Dedifferentiated amniotic fluid mesenchymal stem cell (primary cell): ENCODE results near the gene CDON.
A peak's percentile ranks its signal among the peaks of the same experiment; 100 is the strongest.
"Not testable (repeated sequence)": the region's sequence is repeated elsewhere in the genome, so short reads cannot be mapped to it uniquely, and the experiment has no call there.

ENCODE experiments used
- DNase-seq: peaks from one replicate; pipeline ENCODE4 v3.0.0-alpha.2; 2016; ENCODE audit errors: extremely low spot score

Gene CDON

DNA sequence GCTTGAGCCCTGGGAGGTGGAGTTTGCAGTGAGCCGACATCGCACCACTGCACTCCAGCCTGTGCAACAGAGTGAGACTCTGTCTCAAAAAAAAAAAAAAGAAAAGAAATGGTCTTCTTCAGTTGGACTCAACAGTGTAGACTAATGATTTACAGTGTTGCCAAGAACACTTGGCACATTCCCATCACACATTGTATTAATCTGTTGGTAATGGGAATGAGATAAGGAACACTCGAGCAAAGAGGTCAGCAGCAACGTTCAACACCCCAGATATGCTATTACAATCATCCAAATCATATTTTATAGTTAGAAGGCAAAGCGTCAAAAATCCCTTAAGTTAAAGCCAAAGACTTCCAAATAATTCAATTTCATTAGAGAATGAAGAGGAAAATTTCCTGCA, 14.5 kb downstream of the CDON start:
- no peak for DNase-seq

- no peak for DNase-seq
Measured at GRCh38 chr11:126046570-126047195, 16.0 kb downstream of the CDON start.

DNA sequence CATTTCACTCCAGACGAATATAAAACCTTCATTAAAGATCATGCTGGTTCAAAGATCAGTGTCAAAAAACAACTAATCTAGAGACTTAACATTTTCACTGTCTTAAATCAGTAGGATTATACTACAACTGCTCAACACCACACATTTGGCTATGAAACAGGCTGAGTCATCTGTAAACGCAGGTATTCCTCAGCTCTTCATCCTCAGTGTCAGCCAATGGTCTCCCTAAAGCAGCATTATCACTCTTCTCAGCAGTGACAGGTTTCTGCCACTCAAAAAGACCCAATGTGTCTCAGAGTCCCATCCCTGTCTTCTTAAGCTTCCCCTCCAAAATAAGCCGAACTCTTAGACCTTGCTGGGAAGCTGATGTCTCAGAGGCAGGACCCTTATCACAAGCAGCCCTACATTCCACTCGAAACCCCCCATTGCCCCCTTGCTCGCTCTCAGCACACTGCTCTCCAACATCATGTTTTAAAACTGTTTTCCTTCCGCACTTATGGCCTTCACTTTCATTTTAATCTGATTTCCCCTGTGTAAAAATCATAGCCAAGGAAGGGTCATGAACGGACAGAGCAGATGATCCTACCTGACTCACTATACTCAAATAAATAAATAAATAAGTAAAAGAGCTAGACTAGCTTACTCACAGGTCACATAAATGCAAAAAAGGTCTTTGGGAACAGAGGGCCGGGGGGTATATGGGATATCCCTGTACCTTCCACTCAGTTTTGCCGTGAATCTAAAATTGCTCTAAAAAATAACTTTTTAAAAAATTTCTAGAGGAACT, 23.0 kb downstream of the CDON start:
- no peak for DNase-seq

DNA sequence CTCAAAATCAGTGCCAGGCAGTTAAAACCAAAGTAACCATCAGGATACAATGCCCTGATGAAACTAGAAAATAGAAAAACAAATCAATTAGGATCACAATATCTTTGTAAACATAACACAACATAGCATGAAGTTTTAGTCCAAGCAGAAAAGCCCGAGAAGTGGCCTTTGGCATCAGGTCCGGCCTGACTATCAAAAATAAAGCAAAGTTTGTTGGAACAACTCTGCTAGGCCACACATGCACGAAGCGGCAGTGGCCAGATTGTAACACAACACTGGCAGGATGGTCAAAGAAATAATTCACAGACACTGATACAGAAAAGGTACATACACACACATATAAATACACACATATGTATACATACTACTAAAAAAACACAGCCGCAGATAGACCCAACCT, 26.9 kb downstream of the CDON start:
- DNase-seq, result no peak

DNA sequence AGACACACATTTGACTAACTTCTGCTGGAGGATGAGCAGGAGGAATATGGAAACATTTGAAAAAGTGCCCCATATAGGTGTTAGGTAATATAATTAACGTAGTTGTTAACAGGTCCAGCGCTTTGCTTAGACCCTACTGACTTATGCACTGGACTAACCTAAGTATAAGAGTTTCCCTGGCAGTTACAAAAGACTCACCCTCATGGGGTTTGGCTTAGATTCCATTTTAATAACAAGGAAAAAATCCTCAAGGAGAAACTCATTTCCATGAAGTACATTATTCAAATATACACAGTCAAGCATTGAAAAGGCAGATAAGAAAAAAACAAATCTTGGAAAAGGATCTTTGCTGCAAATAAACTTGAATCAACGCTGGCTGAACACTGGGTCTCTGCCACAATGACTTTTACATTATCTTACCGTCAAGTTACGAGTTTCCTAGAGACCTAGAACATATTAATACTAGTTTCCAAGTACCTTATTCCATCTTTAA, 27.7 kb downstream of the CDON start:
- DNase-seq, result no peak

DNA sequence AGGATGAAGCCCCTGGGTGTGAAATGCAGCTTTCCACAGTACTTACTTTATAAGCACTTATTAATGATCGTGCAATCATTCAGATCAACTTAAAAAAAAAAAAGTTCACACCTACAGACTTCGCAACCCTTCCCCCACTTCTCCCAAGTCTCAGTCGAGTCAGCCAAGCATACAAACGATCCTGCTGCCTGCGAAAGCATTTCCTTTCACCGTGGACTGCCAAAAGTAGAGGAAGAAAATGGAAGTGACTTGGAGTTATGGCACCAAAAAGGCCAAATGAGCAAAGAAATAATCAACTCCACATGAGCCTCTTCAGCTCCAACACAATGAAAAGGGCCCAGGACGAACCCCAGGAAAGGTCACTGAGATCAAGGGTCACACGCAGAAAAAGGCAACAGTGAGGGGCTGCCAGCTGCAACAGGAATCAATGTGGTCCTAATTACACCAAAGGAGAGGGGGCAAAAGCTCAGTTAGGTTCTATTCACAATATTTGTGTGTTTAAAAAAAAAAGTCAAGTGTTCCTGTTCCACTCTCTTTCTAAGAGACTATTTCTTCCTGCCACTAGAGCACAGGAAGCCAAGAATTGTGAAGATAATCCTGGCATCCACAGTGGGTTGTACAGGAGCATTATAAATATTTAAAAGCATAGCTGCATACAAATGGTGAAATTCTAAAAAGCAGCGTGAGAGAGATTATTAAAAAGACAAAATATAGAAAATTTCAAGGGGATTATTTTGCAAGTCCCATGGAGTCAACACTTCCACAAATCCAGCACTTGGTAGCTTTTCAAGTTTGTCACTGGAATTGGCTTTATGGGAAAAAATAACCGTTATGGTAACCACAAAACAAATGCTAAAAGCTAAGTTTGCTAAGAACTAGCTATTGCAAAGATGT, 28.4 kb downstream of the CDON start:
- DNase-seq, result no peak

- no peak for DNase-seq
Measured at GRCh38 chr11:126032375-126032774, 30.3 kb downstream of the CDON start.

DNA sequence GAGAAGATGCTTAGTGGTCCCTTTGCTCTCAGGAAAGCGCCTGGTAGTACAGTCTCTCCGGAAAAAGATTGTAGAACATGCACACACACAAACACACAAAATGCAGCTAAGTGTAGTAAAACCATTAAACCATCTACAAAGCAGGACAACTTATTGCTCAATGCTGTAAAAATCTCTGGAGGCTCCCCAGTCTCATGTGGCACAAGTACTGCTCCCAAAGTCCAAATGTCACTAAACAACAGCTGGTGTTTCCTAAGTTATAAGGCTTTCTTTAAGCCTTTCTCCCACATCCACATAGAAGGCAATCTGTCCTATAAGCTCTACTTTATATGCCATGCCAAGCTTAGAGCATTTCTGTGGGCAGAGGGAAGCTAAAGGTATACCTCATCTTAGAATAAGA, 32.9 kb downstream of the CDON start:
- DNase-seq, result no peak

GRCh38 chr11:126029237-126029636, 33.4 kb downstream of the CDON start:
- DNase-seq, result no peak

GRCh38 chr11:126028534-126028933, 34.1 kb downstream of the CDON start:
- DNase-seq, result not testable (repeated sequence)

- DNase-seq, result no peak
Measured at GRCh38 chr11:126026579-126026978, 36.1 kb downstream of the CDON start.

- no peak for DNase-seq
Measured at GRCh38 chr11:126025822-126026221, 36.8 kb downstream of the CDON start.

DNA sequence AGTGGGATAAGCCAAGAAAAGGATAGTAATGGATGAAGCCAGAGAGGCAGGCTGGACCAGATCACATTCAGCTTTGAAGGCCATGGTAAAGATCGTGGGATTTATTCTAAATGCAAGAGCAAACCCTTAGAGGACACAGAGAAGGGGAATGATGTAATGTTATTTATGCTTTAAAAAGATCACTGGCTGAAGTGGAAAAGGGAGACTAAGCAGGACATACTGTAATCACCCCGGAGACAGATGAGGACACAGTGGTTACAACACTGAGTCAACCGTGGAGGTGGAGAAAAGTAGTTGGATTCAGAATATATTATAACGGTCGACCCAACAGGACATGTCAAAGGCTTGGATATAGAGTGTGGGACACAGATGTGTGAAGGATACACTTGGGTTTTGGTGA, 38.5 kb downstream of the CDON start:
- DNase-seq, result no peak

GRCh38 chr11:126012852-126013251, 49.8 kb downstream of the CDON start:
- DNase-seq, result no peak

DNA sequence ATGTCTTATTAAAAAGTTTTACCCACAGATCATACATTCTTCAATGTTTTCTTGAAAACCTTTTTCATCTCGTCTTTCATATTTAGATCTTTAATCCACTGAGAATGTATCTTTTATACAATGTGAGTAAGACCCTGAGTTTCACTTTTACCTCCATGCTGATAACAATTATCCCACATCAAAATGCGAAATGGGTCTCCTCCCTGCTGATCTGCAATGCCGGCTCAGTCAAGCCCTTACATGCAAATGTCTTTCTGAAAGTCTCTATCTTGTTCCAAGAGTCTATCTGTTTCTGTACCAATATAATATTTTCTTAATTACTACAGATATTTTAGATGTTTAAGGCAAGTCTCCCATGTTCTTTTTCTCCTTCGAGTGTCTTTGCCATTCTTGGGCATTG, 50.9 kb downstream of the CDON start:
- no peak for DNase-seq

GRCh38 chr11:126011265-126011664, 51.4 kb downstream of the CDON start:
- no peak for DNase-seq

DNA sequence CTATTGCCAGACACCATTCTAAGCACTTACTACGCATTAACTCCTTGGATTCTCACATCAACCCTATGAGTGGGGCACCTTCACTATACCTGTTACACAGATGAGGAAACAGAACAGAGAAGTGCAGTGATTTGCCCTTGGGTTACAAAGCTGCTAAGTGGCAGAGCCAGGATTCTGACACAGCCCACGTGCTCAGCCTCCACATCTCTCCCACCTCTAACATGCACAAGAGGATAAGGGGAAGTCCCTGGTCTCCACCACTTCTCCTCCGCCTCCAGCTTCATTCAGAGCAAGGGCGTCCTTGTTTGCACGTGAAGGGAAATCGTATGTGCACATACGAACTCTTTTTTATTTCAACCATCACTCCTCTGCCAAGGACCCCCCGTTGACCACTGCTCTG, 53.7 kb downstream of the CDON start:
- no peak for DNase-seq

DNA sequence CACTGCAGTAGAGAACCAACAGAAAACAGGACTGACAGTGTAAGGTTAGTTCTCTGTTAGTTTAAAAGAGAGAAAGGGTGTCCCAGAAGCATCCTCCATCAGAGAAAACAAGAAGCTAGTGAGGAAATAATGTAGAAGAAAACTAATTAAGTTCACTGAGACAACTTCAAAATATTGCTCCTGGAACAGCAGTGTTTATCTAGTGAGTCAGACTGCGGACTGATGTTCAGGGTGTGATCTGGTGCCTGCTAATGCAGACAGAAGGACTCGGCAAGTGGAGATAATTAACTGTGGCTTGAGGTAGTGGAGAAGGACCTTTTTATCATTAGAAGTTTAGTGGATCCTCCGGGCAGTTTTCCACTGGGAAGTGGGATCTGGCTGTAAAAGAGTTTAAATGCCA, 55.4 kb downstream of the CDON start:
- peak; percentile 29 for DNase-seq

DNA sequence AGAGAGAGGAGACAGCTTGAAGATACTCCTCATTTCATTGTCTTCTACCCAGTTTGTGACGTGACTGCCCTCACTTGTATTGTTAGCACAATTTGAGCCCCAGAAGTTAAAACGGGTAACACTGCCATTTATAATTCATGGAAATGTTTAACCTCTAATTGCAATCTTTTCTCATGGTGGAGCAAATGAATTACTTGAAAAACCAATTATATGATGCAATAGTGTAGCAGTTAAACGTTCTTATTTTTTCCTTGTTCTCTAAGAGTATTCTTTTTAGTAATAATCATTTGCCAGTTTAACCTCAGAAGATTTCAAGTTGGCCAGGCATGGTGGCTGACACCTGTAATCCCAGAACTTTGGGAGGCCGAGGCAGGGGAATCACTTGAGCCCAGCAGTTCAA, 56.6 kb downstream of the CDON start:
- no peak for DNase-seq

DNA sequence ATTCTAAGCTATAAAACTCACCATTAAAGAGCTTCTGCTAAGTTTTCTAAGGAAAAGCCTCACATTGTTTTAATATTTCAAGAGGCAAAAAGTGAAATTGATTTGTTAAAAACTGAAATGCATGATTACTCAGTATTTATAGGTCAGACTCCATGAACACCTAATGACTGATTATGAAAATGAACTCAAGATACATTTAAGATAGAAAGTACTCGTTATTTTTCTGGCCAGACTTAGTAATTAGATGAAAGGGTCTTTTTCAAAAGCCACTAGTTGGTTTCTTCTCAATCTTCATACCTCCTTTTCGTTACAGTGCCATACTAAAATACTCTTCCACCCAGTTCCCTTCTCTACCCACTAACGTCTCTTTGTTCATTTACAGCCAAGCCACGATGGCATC, 60.5 kb downstream of the CDON start:
- no peak for DNase-seq

GRCh38 chr11:125999234-125999880, 63.3 kb downstream of the CDON start:
- no peak for DNase-seq

- no peak for DNase-seq
Measured at GRCh38 chr11:125998267-125998666, 64.4 kb downstream of the CDON start.
